GM18858 (cell line): ENCODE measurements around the gene PDE9A.
"Not testable (repeated sequence)": the region's sequence is repeated elsewhere in the genome, so short reads cannot be mapped to it uniquely, and the experiment has no call there.

ENCODE experiments used
- ATAC-seq: cut with Tn5 transposase; IDR thresholded peaks from one replicate; pipeline ENCODE4 v1.9.1; 2021; ENCODE audit not compliant: unreplicated experiment

Gene PDE9A

GRCh38 chr21:42704861-42705260 is 51.4 kb downstream of the PDE9A start:
- ATAC-seq = no peak

GRCh38 chr21:42705346-42705745 is 51.9 kb downstream of the PDE9A start:
- ATAC-seq = no peak

- no peak for ATAC-seq
These were observed 52.4 kb downstream of the PDE9A start for GRCh38 chr21:42705746-42706374.

- no peak for ATAC-seq
These were observed 53.3 kb downstream of the PDE9A start for GRCh38 chr21:42706765-42707164.

- no peak for ATAC-seq
These were observed 53.9 kb downstream of the PDE9A start for GRCh38 chr21:42707207-42707830.

- no peak for ATAC-seq
These were observed 54.7 kb downstream of the PDE9A start for GRCh38 chr21:42708107-42708506.

- ATAC-seq = not testable (repeated sequence)
These were observed 55.5 kb downstream of the PDE9A start for GRCh38 chr21:42708916-42709315.

GRCh38 chr21:42711667-42712066 is 58.2 kb downstream of the PDE9A start:
- no peak for ATAC-seq

- ATAC-seq = not testable (repeated sequence)
These were observed 62.0 kb downstream of the PDE9A start for GRCh38 chr21:42715427-42715826.

- no peak for ATAC-seq
These were observed 62.7 kb downstream of the PDE9A start for GRCh38 chr21:42716074-42716473.

- ATAC-seq = not testable (repeated sequence)
These were observed 67.1 kb downstream of the PDE9A start for GRCh38 chr21:42720484-42720883.

- no peak for ATAC-seq
These were observed 68.0 kb downstream of the PDE9A start for GRCh38 chr21:42721341-42721824.

GRCh38 chr21:42722153-42722552 is 68.7 kb downstream of the PDE9A start:
- no peak for ATAC-seq

GRCh38 chr21:42722808-42723473 is 69.5 kb downstream of the PDE9A start:
- no peak for ATAC-seq

GRCh38 chr21:42724226-42724920 is 71.0 kb downstream of the PDE9A start:
- no peak for ATAC-seq

- ATAC-seq = no peak
These were observed 72.1 kb downstream of the PDE9A start for GRCh38 chr21:42725416-42725930.

- ATAC-seq = no peak
These were observed 78.0 kb downstream of the PDE9A start for GRCh38 chr21:42731264-42732032.

GRCh38 chr21:42732033-42732410 is 78.6 kb downstream of the PDE9A start:
- no peak for ATAC-seq

GRCh38 chr21:42733037-42733627 is 79.7 kb downstream of the PDE9A start:
- no peak for ATAC-seq

GRCh38 chr21:42733874-42734273 is 80.5 kb downstream of the PDE9A start:
- no peak for ATAC-seq
